ENCODE data around the gene PAIP2B.

The PAIP2B gene

GRCh38 chr2:71155846-71156245 lies 71.1 kb downstream of the PAIP2B start:
- TF ChIP-seq CTCF (IDR thresholded peaks at IDR 0.05; ENCODE audit: low read depth, low read length, missing control alignments), result no peak
- no peak for DNase-seq (ENCODE audit: low read depth)
- no peak overlapping the region for H3K4me3 ChIP-seq (ENCODE audit: low read depth, low read length)

- TF ChIP-seq CTCF (IDR thresholded peaks at IDR 0.05; ENCODE audit: low read depth, low read length, missing control alignments), result peak; percentile 64
- no peak overlapping the region for H3K4me3 ChIP-seq (ENCODE audit: low read depth, low read length)
- DNase-seq (ENCODE audit: low read depth), result no peak
These were observed 72.1 kb downstream of the PAIP2B start for GRCh38 chr2:71154798-71155197.

GRCh38 chr2:71154279-71154678 lies 72.6 kb downstream of the PAIP2B start:
- H3K4me3 ChIP-seq (ENCODE audit: low read depth, low read length), result no peak overlapping the region
- TF ChIP-seq CTCF (IDR thresholded peaks at IDR 0.05; ENCODE audit: low read depth, low read length, missing control alignments), result no peak
- no peak for DNase-seq (ENCODE audit: low read depth)

- no peak for TF ChIP-seq CTCF (IDR thresholded peaks at IDR 0.05; ENCODE audit: low read depth, low read length, missing control alignments)
- no peak overlapping the region for H3K4me3 ChIP-seq (ENCODE audit: low read depth, low read length)
- no peak for DNase-seq (ENCODE audit: low read depth)
These were observed 73.2 kb downstream of the PAIP2B start for GRCh38 chr2:71153585-71154224.

GRCh38 chr2:71151620-71152019 lies 75.3 kb downstream of the PAIP2B start:
- no peak for DNase-seq (ENCODE audit: low read depth)
- no peak for TF ChIP-seq CTCF (IDR thresholded peaks at IDR 0.05; ENCODE audit: low read depth, low read length, missing control alignments)
- H3K4me3 ChIP-seq (ENCODE audit: low read depth, low read length), result no peak overlapping the region

- TF ChIP-seq CTCF (IDR thresholded peaks at IDR 0.05; ENCODE audit: low read depth, low read length, missing control alignments), result peak; percentile 3
- DNase-seq (ENCODE audit: low read depth), result no peak
- H3K4me3 ChIP-seq (ENCODE audit: low read depth, low read length), result no peak overlapping the region
These were observed 76.7 kb downstream of the PAIP2B start for GRCh38 chr2:71150082-71150816.
